Mucosa of rectum (tissue), 2 donors: ENCODE results near the gene MTCL1.

Source experiments
- H3K27ac ChIP-seq, 2 donors: one replicate each; pipeline ENCODE4 v1.7.0; 2013; ENCODE audit warnings: inconsistent platforms in 2 of 2, low read depth in 2 of 2, low read length in 2 of 2
- H3K27me3 ChIP-seq, 2 donors: one replicate each; pipeline ENCODE4 v1.7.0; 2013; ENCODE audit warnings: low read length in 2 of 2; ENCODE audit not compliant: control insufficient read depth in 2 of 2, insufficient read depth in 2 of 2
- H3K36me3 ChIP-seq, 2 donors: one replicate each; pipeline ENCODE4 v1.7.0; 2013; ENCODE audit warnings: low read length in 2 of 2; ENCODE audit not compliant: control insufficient read depth in 2 of 2, insufficient read depth in 2 of 2
- H3K4me1 ChIP-seq, 2 donors: one replicate each; pipeline ENCODE4 v1.7.0; 2013; ENCODE audit warnings: low read length in 2 of 2, mild to moderate bottlenecking in 1 of 2; ENCODE audit not compliant: control insufficient read depth in 2 of 2, insufficient read depth in 2 of 2
- H3K4me3 ChIP-seq, 2 donors: one replicate each; pipeline ENCODE4 v1.7.0; 2013; ENCODE audit warnings: low read length in 2 of 2
- H3K9ac ChIP-seq, 2 donors: one replicate each; pipeline ENCODE4 v1.7.0; 2013; ENCODE audit warnings: low read length in 2 of 2, low read depth in 1 of 2, mild to moderate bottlenecking in 1 of 2
- H3K9me3 ChIP-seq, 2 donors: one replicate each; pipeline ENCODE4 v1.7.0; 2013; ENCODE audit warnings: low read length in 2 of 2; ENCODE audit not compliant: control insufficient read depth in 2 of 2
- donor health status: healthy.
- donor health status: Normal muscosa, but diverticular disease.

Gene MTCL1

DNA sequence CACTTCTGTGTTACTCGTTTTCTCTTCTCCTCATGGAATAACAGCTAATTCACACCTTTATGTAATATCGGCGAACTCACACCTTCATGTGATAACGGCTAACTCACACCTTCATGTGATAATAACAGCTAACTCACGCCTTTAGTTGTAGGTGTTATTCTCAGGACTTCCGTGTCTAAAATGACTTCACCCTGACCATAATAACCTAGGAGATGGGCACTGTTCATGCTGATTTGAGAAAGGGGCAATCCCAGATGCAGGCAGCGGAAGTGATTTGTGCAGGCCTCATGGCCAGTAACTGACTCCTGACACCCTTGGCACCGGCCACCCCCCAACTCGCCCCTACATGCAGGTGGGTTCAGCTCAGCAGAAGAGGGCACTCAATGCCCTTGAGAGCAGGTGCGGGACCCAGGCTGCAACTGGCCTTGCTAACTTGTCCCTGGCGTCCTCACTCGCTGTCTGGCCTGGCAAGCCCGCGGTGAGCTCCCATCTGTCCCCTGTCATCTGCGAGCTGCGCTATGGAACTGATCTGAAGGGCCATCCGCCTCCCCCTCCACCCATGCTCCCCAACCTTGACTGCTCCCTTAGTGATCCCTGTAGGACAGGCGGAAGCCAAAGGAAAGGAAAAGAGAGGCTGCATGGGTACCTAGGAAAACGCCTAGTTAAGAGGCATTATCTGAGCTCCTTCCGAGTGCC is 42.6 kb upstream of the MTCL1 start:
- Histone ChIP-seq H3K27me3 (peaks cover 0 to 13% of the 10 kb centered on the region in 2 donors), H3K4me3 (no peak overlapping the region), H3K36me3 (no peaks in the 10 kb centered on the region), H3K4me1 (peaks cover 3% of the 10 kb centered on the region in 2 donors), H3K9ac (no peak overlapping the region), H3K27ac (no peak overlapping the region), H3K9me3 (no peaks in the 10 kb centered on the region)

DNA sequence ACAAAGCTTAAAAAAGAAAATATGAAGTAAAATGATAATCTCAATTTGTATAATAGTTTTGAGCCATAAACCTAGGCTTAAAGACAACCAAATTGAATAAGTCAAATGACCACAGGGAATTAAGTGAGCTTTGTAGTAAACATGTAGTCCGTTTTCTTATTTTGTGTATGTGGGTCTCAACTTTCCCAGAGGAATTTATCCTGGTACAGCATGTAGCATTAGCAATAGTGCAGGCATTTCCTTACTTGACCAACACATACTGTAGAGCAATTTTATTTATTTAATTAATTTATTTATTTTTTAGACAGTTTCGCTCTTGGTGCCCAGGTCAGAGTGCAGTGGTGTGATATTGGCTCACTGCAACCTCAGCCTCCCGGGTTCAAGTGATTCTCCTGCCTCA is 37.5 kb upstream of the MTCL1 start:
- H3K4me1 ChIP-seq: no peaks in the 10 kb centered on the region
- H3K9me3 ChIP-seq: no peaks in the 10 kb centered on the region
- H3K27ac ChIP-seq: no peak overlapping the region
- H3K9ac ChIP-seq: no peak overlapping the region
- peaks cover 0 to 3% of the 10 kb centered on the region in 2 donors for H3K27me3 ChIP-seq
- no peaks in the 10 kb centered on the region for H3K36me3 ChIP-seq
- no peak overlapping the region for H3K4me3 ChIP-seq

- H3K27ac ChIP-seq: no peak overlapping the region
- H3K36me3 ChIP-seq: no peaks in the 10 kb centered on the region
- H3K4me3 ChIP-seq: no peak overlapping the region
- H3K9ac ChIP-seq: no peak overlapping the region
- H3K27me3 ChIP-seq: peaks cover 0 to 3% of the 10 kb centered on the region in 2 donors
- H3K4me1 ChIP-seq: no peaks in the 10 kb centered on the region
- no peaks in the 10 kb centered on the region for H3K9me3 ChIP-seq
Measured at GRCh38 chr18:8668381-8668780, 37.0 kb upstream of the MTCL1 start.

DNA sequence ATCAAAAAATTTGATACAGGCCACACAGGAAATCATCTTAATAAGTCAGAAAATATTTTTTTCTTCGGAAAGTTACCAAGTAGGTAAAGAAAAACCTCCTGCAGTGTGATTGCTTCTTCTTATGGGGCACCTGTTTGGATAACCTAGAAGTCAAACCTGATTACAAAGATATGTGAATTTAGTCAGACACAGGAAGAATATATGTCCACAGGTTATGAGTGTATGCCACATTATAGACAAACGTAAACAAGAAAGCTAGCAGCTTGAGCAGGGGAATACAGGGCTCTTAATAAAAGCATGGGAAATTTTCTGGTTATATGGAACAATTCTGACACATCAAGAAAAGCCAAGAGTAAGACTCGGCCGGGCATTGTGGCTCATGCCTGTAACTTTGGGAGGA is 35.8 kb upstream of the MTCL1 start:
- Histone ChIP-seq H3K9ac (no peak overlapping the region), H3K4me1 (no peaks in the 10 kb centered on the region), H3K36me3 (no peaks in the 10 kb centered on the region), H3K27ac (no peak overlapping the region), H3K9me3 (no peaks in the 10 kb centered on the region), H3K27me3 (no peaks in the 10 kb centered on the region), H3K4me3 (no peak overlapping the region)

- peak overlapping the region in 1 of 2 donors; percentile 45 for H3K4me3 ChIP-seq
- H3K9ac ChIP-seq: no peak overlapping the region
- H3K4me1 ChIP-seq: no peaks in the 10 kb centered on the region
- H3K27me3 ChIP-seq: no peaks in the 10 kb centered on the region
- H3K36me3 ChIP-seq: no peaks in the 10 kb centered on the region
- H3K9me3 ChIP-seq: no peaks in the 10 kb centered on the region
- H3K27ac ChIP-seq: peak overlapping the region; percentile 31 to 32
Measured at GRCh38 chr18:8673256-8674209, 31.8 kb upstream of the MTCL1 start.

GRCh38 chr18:8675057-8675456 is 30.3 kb upstream of the MTCL1 start:
- Histone ChIP-seq H3K27ac (no peak overlapping the region), H3K9me3 (no peaks in the 10 kb centered on the region), H3K4me3 (no peak overlapping the region), H3K36me3 (no peaks in the 10 kb centered on the region), H3K4me1 (no peaks in the 10 kb centered on the region), H3K27me3 (no peaks in the 10 kb centered on the region), H3K9ac (no peak overlapping the region)

DNA sequence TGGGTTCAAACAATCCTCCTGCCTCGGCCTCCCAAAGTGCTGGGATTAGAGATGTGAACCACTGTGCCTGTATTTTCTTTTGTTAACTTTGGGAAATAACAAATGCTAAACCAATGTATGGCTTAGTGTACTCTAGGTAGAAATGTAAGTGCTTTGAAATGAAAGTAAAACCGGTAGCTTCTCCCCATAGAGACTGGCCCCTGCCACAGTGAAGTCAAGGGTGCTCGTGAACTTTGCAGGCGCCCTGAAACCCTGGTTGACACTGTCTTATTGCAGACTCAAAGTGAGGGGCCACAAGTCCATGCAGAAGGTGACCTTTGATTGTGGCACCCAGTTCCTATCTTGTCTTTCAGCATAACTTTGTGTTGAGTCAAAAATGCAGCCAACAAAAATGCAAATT is 24.2 kb upstream of the MTCL1 start:
- Histone ChIP-seq H3K4me1 (no peaks in the 10 kb centered on the region), H3K27ac (no peak overlapping the region), H3K9ac (no peak overlapping the region), H3K9me3 (no peaks in the 10 kb centered on the region), H3K4me3 (no peak overlapping the region), H3K27me3 (no peaks in the 10 kb centered on the region), H3K36me3 (no peaks in the 10 kb centered on the region)

GRCh38 chr18:8684577-8684976 is 20.8 kb upstream of the MTCL1 start:
- Histone ChIP-seq H3K27me3 (no peaks in the 10 kb centered on the region), H3K36me3 (no peaks in the 10 kb centered on the region), H3K4me1 (no peaks in the 10 kb centered on the region), H3K4me3 (no peak overlapping the region), H3K9me3 (no peaks in the 10 kb centered on the region), H3K9ac (no peak overlapping the region), H3K27ac (no peak overlapping the region)

GRCh38 chr18:8685141-8685913 is 20.0 kb upstream of the MTCL1 start:
- no peaks in the 10 kb centered on the region for H3K4me1 ChIP-seq
- H3K27ac ChIP-seq: no peak overlapping the region
- no peaks in the 10 kb centered on the region for H3K9me3 ChIP-seq
- no peak overlapping the region for H3K9ac ChIP-seq
- no peaks in the 10 kb centered on the region for H3K36me3 ChIP-seq
- H3K4me3 ChIP-seq: no peak overlapping the region
- no peaks in the 10 kb centered on the region for H3K27me3 ChIP-seq

GRCh38 chr18:8685914-8686216 is 19.5 kb upstream of the MTCL1 start:
- Histone ChIP-seq H3K9me3 (no peaks in the 10 kb centered on the region), H3K27me3 (no peaks in the 10 kb centered on the region), H3K27ac (no peak overlapping the region), H3K9ac (no peak overlapping the region), H3K36me3 (no peaks in the 10 kb centered on the region), H3K4me1 (no peaks in the 10 kb centered on the region), H3K4me3 (no peak overlapping the region)
